SK-N-SH treated with all-trans-retinoic acid at 6 μM for 48 hours (cell line): Measurements from ENCODE around the gene HCN2.

Experiments
- ARNTL ChIP-seq: fragments of 450-650 bp; formaldehyde crosslinking; IDR thresholded peaks from 2 replicates; pipeline ENCODE4 v1.5.0; 2020; ENCODE audit warnings: low read depth, mild to moderate bottlenecking, moderate library complexity, borderline replicate concordance
- CSDC2 ChIP-seq: fragments of 250-450 bp; sonication (Bioruptor Pico); IDR thresholded peaks from 2 replicates; pipeline ENCODE4 v1.5.0; 2020; ENCODE audit warnings: mild to moderate bottlenecking, moderate library complexity
- ESRRG ChIP-seq: fragments of 250-450 bp; sonication (Bioruptor Pico); IDR thresholded peaks from 2 replicates; pipeline ENCODE4 v1.6.1; 2021; ENCODE audit warnings: mild to moderate bottlenecking
- ISL1 ChIP-seq: fragments of 250-450 bp; sonication (Bioruptor Pico); IDR thresholded peaks from 2 replicates; pipeline ENCODE4 v2.1.2; 2022; ENCODE audit warnings: mild to moderate bottlenecking, moderate library complexity
- PPARA ChIP-seq: fragments of 250-450 bp; sonication (Bioruptor Pico); IDR thresholded peaks from 2 replicates; pipeline ENCODE4 v1.5.0; 2020; ENCODE audit warnings: mild to moderate bottlenecking, borderline replicate concordance
- RARB ChIP-seq: fragments of 250-450 bp; sonication (Bioruptor Pico); IDR thresholded peaks from 2 replicates; pipeline ENCODE4 v1.8.0; 2021; ENCODE audit warnings: mild to moderate bottlenecking, moderate library complexity
- ZC3H10 ChIP-seq: fragments of 250-450 bp; sonication (Bioruptor Pico); IDR thresholded peaks from 2 replicates; pipeline ENCODE4 v1.5.1; 2021; ENCODE audit warnings: mild to moderate bottlenecking, moderate library complexity
- ZFP30 ChIP-seq: fragments of 450-650 bp; formaldehyde crosslinking; IDR thresholded peaks from 2 replicates; pipeline ENCODE4 v1.5.0; 2022; ENCODE audit warnings: mild to moderate bottlenecking, moderate library complexity
- ZNF565 ChIP-seq: fragments of 450-650 bp; formaldehyde crosslinking; conservative IDR thresholded peaks from 2 replicates; pipeline ENCODE4 v1.5.0; 2020; ENCODE audit warnings: low read depth, mild to moderate bottlenecking, moderate library complexity
- ZNF8 ChIP-seq: fragments of 450-650 bp; formaldehyde crosslinking; IDR thresholded peaks from 2 replicates; pipeline ENCODE4 v1.5.0; 2020; ENCODE audit warnings: mild to moderate bottlenecking, moderate library complexity
- TF ChIP-seq, protein P1 (sequence below): fragments of 250-450 bp; sonication (Bioruptor Pico); IDR thresholded peaks from 2 replicates; pipeline ENCODE4 v1.5.1; 2020; ENCODE audit warnings: low read depth, mild to moderate bottlenecking, moderate library complexity
- TF ChIP-seq, protein P2 (sequence below): fragments of 250-450 bp; sonication (Bioruptor Pico); IDR thresholded peaks from 2 replicates; pipeline ENCODE4 v1.8.0; 2020; ENCODE audit warnings: mild to moderate bottlenecking, moderate library complexity, borderline replicate concordance
- TF ChIP-seq, protein P3 (sequence below): fragments of 250-450 bp; sonication (Bioruptor Pico); IDR thresholded peaks from 2 replicates; pipeline ENCODE4 v1.5.0; 2020; ENCODE audit warnings: mild to moderate bottlenecking, moderate library complexity
- TF ChIP-seq, protein P4 (sequence below): fragments of 250-450 bp; sonication (Bioruptor Pico); IDR thresholded peaks from 2 replicates; pipeline ENCODE4 v1.5.1; 2021; ENCODE audit warnings: mild to moderate bottlenecking, moderate library complexity

DNA sequence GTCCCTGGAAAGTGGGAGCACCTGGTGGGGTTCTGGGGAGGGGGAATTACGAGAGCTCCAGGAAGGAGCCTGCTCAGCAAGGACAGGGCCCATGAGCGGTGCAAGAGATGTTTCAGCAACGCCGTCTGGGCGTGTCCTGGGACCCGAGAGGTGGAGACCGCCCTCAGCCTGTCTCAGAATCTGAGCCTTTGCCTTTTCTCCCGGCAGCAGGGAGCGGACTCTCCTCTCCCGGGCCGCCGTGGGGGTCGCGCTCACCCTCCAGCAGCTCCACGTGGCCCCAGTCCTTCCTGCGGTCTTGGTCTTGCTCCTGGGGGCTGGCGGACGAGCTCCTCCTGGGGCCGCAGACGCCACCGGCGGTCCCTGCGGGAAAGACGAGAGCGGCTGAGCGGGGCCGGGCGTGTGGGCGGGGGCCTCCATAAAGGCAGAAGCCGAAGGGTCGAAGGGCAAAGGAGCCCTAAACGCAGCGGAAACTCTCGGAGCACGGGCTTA, 42.9 kb downstream of the HCN2 start:
- TF ChIP-seq, protein P1, sequence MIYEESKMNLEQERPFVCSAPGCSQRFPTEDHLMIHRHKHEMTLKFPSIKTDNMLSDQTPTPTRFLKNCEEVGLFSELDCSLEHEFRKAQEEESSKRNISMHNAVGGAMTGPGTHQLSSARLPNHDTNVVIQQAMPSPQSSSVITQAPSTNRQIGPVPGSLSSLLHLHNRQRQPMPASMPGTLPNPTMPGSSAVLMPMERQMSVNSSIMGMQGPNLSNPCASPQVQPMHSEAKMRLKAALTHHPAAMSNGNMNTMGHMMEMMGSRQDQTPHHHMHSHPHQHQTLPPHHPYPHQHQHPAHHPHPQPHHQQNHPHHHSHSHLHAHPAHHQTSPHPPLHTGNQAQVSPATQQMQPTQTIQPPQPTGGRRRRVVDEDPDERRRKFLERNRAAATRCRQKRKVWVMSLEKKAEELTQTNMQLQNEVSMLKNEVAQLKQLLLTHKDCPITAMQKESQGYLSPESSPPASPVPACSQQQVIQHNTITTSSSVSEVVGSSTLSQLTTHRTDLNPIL (CRISPR knock-in tag): no peak
- TF ChIP-seq, protein P2, sequence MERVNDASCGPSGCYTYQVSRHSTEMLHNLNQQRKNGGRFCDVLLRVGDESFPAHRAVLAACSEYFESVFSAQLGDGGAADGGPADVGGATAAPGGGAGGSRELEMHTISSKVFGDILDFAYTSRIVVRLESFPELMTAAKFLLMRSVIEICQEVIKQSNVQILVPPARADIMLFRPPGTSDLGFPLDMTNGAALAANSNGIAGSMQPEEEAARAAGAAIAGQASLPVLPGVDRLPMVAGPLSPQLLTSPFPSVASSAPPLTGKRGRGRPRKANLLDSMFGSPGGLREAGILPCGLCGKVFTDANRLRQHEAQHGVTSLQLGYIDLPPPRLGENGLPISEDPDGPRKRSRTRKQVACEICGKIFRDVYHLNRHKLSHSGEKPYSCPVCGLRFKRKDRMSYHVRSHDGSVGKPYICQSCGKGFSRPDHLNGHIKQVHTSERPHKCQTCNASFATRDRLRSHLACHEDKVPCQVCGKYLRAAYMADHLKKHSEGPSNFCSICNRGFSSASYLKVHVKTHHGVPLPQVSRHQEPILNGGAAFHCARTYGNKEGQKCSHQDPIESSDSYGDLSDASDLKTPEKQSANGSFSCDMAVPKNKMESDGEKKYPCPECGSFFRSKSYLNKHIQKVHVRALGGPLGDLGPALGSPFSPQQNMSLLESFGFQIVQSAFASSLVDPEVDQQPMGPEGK (CRISPR knock-in tag): no peak
- TF ChIP-seq ZFP30 (no peak), ARNTL (CRISPR knock-in tag) (no peak), PPARA (CRISPR knock-in tag) (no peak), CSDC2 (CRISPR knock-in tag) (no peak), ESRRG (no peak), ZNF565 (CRISPR knock-in tag) (no peak), ISL1 (CRISPR knock-in tag) (no peak), ZC3H10 (no peak), RARB (CRISPR knock-in tag) (no peak), ZNF8 (CRISPR knock-in tag) (no peak)
- TF ChIP-seq, protein P3, sequence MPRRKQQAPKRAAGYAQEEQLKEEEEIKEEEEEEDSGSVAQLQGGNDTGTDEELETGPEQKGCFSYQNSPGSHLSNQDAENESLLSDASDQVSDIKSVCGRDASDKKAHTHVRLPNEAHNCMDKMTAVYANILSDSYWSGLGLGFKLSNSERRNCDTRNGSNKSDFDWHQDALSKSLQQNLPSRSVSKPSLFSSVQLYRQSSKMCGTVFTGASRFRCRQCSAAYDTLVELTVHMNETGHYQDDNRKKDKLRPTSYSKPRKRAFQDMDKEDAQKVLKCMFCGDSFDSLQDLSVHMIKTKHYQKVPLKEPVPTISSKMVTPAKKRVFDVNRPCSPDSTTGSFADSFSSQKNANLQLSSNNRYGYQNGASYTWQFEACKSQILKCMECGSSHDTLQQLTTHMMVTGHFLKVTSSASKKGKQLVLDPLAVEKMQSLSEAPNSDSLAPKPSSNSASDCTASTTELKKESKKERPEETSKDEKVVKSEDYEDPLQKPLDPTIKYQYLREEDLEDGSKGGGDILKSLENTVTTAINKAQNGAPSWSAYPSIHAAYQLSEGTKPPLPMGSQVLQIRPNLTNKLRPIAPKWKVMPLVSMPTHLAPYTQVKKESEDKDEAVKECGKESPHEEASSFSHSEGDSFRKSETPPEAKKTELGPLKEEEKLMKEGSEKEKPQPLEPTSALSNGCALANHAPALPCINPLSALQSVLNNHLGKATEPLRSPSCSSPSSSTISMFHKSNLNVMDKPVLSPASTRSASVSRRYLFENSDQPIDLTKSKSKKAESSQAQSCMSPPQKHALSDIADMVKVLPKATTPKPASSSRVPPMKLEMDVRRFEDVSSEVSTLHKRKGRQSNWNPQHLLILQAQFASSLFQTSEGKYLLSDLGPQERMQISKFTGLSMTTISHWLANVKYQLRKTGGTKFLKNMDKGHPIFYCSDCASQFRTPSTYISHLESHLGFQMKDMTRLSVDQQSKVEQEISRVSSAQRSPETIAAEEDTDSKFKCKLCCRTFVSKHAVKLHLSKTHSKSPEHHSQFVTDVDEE (CRISPR knock-in tag): no peak
- TF ChIP-seq, protein P4, sequence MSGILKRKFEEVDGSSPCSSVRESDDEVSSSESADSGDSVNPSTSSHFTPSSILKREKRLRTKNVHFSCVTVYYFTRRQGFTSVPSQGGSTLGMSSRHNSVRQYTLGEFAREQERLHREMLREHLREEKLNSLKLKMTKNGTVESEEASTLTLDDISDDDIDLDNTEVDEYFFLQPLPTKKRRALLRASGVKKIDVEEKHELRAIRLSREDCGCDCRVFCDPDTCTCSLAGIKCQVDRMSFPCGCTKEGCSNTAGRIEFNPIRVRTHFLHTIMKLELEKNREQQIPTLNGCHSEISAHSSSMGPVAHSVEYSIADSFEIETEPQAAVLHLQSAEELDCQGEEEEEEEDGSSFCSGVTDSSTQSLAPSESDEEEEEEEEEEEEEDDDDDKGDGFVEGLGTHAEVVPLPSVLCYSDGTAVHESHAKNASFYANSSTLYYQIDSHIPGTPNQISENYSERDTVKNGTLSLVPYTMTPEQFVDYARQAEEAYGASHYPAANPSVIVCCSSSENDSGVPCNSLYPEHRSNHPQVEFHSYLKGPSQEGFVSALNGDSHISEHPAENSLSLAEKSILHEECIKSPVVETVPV (CRISPR knock-in tag): no peak
